HG03159 (cell line): ENCODE measurements around the gene PLCB3.

Experiments used
- ATAC-seq: cut with Tn5 transposase; IDR thresholded peaks from one replicate; pipeline ENCODE4 v1.9.1; 2021; ENCODE audit warnings: mild to moderate bottlenecking, moderate library complexity; ENCODE audit not compliant: unreplicated experiment

PLCB3 gene

DNA sequence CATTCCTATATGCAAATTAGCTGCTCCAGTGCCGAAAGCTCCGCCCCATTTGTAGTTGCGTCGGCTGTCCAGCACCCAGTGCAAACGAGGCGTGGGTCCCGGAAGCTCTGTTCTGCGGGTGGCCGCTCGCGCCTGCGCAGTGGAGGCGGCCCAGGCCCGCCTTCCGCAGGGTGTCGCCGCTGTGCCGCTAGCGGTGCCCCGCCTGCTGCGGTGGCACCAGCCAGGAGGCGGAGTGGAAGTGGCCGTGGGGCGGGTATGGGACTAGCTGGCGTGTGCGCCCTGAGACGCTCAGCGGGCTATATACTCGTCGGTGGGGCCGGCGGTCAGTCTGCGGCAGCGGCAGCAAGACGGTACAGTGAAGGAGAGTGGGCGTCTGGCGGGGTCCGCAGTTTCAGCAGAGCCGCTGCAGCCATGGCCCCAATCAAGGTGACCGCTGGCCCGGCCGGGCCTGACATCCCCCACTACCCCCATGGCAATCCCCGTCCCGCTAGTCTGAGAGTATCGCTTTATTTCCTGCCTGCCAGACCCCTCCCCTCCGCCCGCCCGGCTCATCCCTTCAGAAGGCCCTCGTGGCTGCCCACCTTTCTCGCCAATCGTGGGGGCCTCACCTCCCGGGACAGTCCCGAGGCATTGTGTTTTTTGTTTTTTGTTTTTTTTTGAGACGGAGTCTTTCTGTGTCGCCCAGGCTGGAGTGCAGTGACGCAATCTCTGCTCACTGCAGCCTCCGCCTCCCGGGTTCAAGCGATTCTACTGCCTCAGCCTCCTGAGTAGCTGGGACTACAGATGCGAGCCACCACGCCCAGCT, 66.8 kb downstream of the PLCB3 start, which contains the start of gene PRDX5:
PRDX5 (plus strand) TSS at position 161 of the 805 bp plus-strand sequence; CDS start at position 256, 95 bp downstream.
- peak; percentile 71 for ATAC-seq
